AG09309 (cell line): ENCODE results near the gene PRTFDC1.

Experiments
- DNase-seq: peaks from one replicate; pipeline ENCODE4 v3.0.0-alpha.2; 2010; ENCODE audit warnings: low read depth
- H3K4me3 ChIP-seq: 2 replicates; pipeline ENCODE4 v1.5.1; 2011; ENCODE audit warnings: mild to moderate bottlenecking, low read depth, low read length, moderate library complexity; ENCODE audit not compliant: control insufficient read depth
- TF ChIP-seq, protein P1 (sequence below): IDR thresholded peaks from 2 replicates; pipeline ENCODE4 v1.5.1; 2011; ENCODE audit warnings: mild to moderate bottlenecking, low read depth, low read length, inconsistent platforms; ENCODE audit not compliant: insufficient read depth, control insufficient read depth; ENCODE audit errors: missing control alignments

PRTFDC1 gene

DNA sequence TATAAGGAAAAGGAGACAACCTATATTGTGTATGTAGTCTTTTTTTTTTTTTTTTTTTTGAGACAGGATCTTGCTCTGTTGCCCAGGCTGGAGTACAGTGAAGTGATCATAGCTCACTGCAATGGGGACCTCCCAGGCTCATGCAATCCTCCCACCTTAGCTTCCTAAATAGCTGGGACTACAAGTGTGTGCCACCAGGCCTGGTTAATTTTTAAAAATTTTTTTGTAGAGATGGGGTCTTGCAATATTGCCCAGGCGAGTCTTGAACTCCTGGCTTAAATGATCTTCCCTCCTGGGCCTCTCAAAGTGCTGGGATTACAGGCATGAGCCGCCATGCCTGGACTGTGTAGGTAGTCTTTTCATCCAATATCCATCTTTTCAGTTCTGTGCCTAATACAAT is 150.0 kb downstream of the PRTFDC1 start:
- no peak for DNase-seq
- no peak overlapping the region for H3K4me3 ChIP-seq
- TF ChIP-seq, protein P1, sequence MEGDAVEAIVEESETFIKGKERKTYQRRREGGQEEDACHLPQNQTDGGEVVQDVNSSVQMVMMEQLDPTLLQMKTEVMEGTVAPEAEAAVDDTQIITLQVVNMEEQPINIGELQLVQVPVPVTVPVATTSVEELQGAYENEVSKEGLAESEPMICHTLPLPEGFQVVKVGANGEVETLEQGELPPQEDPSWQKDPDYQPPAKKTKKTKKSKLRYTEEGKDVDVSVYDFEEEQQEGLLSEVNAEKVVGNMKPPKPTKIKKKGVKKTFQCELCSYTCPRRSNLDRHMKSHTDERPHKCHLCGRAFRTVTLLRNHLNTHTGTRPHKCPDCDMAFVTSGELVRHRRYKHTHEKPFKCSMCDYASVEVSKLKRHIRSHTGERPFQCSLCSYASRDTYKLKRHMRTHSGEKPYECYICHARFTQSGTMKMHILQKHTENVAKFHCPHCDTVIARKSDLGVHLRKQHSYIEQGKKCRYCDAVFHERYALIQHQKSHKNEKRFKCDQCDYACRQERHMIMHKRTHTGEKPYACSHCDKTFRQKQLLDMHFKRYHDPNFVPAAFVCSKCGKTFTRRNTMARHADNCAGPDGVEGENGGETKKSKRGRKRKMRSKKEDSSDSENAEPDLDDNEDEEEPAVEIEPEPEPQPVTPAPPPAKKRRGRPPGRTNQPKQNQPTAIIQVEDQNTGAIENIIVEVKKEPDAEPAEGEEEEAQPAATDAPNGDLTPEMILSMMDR: no peak

DNA sequence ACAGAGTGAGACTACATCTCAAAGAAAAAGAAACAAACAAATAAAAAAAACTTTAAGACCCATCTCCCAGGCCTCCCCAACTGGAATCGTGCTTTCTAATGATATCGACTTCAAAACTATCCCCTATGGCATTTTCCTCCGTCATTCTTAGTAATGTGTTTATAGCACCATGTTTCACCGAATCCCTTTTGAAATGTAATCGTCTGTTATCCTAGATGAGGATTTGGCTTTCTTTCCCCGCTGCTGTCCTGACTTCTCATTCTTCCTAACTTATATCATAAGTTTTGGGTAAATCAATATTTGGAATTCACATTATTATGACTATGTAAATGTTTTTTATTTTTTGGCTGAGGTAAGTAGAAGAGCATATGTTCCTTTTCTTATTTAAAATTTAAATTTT is 151.5 kb downstream of the PRTFDC1 start:
- TF ChIP-seq, protein P1: no peak
- H3K4me3 ChIP-seq: no peak overlapping the region
- DNase-seq: no peak
